AG04450 (cell line): ENCODE measurements around the gene ADAMTS2. TPM values are rescaled to one million over a fixed set of nuclear protein-coding genes. Genes with fewer than 3 reads are reported as not detected.

Source experiments
- CTCF ChIA-PET: fragments of 300-600, 350-600 bp; formaldehyde crosslinking; extraction: SDS; loops from one replicate; lab custom pipeline; 2022; ENCODE audit warnings: antibody characterized with exemption, inconsistent platforms; lab: Charles Lee
- POLR2A ChIA-PET: fragments of 350-600 bp; formaldehyde crosslinking; extraction: SDS; loops from one replicate; lab custom pipeline; 2021; ENCODE audit warnings: antibody characterized with exemption, inconsistent platforms; lab: Yijun Ruan, JAX
- DNase-seq: peaks from one replicate; pipeline ENCODE4 v3.0.0-alpha.2; 2011; ENCODE audit warnings: low read depth, low spot score
- H3K27ac ChIP-seq: one replicate; pipeline ENCODE4 v1.5.1; 2012; ENCODE audit warnings: low read depth, low read length, control low read depth
- H3K27me3 ChIP-seq: one replicate; pipeline ENCODE4 v1.6.0; 2012; ENCODE audit warnings: low read length; ENCODE audit not compliant: control insufficient read depth, insufficient read depth
- H3K4me3 ChIP-seq: 2 replicates; pipeline ENCODE4 v1.5.1; 2011; ENCODE audit warnings: mild to moderate bottlenecking, low read depth, low read length, control low read depth
- H3K9me3 ChIP-seq: 2 replicates; pipeline ENCODE4 v1.5.1; 2012; ENCODE audit warnings: low read length; ENCODE audit not compliant: control insufficient read depth, insufficient read depth
- CTCF ChIP-seq: IDR thresholded peaks from 2 replicates; pipeline ENCODE4 v1.5.1; 2011; ENCODE audit warnings: low read depth, low read length, control low read depth, inconsistent platforms
- polyA plus RNA-seq: library from polyadenylated mRNA; depleted of rRNA; stranded (reverse); fragments of >200 nt; gene quantifications from 2 replicates; pipeline ENCODE4 v1.2.3, GENCODE V29; 2011

The ADAMTS2 gene
- polyA plus RNA-seq, 1 experiment: 22.6 TPM

GRCh38 chr5:179139111-179139935 lies 205.9 kb downstream of the ADAMTS2 start:
- ChIA-PET CTCF (no interaction called here), POLR2A (no interaction called here)
- no peak for TF ChIP-seq CTCF
- Histone ChIP-seq H3K27me3 (no peaks in the 10 kb centered on the region), H3K27ac (no peak overlapping the region), H3K4me3 (no peak overlapping the region), H3K9me3 (peaks cover 48% of the 10 kb centered on the region)
- DNase-seq: no peak

DNA sequence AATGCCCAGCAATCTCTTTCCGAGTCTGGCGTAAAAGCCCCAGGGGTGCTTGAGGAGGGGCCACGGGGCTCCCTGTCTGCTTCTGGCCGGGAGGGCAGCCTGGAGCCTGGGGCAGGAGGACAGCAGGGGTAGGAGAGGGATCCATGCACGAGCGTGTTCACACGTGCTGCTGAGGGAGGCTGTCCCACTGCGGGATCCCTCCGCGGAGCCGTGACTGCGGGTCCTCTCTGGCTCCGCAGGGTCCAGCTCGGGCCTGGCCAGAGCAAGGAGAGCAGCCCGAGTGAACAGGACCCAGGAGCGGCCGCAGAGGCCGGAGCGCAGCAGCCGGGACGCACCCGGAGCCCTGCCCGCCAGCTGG lies 206.7 kb downstream of the ADAMTS2 start:
- CTCF ChIA-PET: interaction anchor here (0.6 kb wide), 1 partner anchor 77 kb away, joined by 3 read pairs; no protein-coding TSS in a partner anchor
- H3K27me3 ChIP-seq: no peaks in the 10 kb centered on the region
- POLR2A ChIA-PET: no interaction called here
- H3K27ac ChIP-seq: no peak overlapping the region
- H3K4me3 ChIP-seq: no peak overlapping the region
- no peak for TF ChIP-seq CTCF
- peaks cover 49% of the 10 kb centered on the region for H3K9me3 ChIP-seq
- DNase-seq: no peak

- DNase-seq: no peak
- Histone ChIP-seq H3K27ac (no peak overlapping the region), H3K9me3 (peaks cover 51% of the 10 kb centered on the region), H3K4me3 (no peak overlapping the region), H3K27me3 (no peaks in the 10 kb centered on the region)
- ChIA-PET POLR2A (no interaction called here), CTCF (interaction anchor here (0.6 kb wide), 1 partner anchor 76 kb away, joined by 3 read pairs; no protein-coding TSS in a partner anchor)
- no peak for TF ChIP-seq CTCF
Measured at GRCh38 chr5:179137643-179138567, 207.4 kb downstream of the ADAMTS2 start.

DNA sequence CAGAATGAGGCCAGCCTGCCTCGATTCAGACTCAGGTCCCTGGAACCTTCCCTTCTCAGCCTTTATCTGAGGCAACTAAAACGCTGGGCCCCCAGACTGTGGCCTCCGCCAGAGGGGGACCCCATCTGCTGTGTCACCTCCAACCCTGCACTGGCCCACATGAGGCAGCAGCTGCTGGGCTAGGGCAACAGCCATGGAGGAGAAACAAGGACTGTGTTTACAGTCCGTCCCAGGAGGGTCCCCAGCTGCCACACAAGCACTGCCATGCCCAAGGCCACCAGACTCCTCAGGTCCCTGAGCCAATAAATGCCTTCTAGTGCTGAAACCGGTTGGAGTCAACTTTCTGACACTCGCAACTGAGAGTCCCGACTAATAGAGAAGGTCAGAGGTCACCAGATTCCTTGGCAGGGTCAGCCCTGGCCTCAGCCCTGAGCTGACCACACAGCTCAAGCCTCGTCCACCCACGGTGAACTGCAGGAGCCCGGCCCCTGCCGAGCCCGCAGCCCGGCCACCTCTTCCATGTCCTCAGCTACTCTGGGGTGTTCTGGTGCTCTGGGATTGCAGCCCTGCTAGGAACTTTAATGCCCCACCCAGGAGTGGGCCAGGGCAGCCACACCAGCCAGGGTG lies 208.1 kb downstream of the ADAMTS2 start:
- Histone ChIP-seq H3K27me3 (no peaks in the 10 kb centered on the region), H3K27ac (no peak overlapping the region), H3K4me3 (no peak overlapping the region), H3K9me3 (peaks cover 52% of the 10 kb centered on the region)
- TF ChIP-seq CTCF: no peak
- DNase-seq: no peak
- CTCF ChIA-PET: no interaction called here
- POLR2A ChIA-PET: no interaction called here
